Breast epithelium (tissue), 4 donors: Measurements from ENCODE around the gene FNBP1. TPM values are rescaled to one million over a fixed set of nuclear protein-coding genes. Genes with fewer than 3 reads are reported as not detected.

Experiments
- DNase-seq, 2 donors: peaks; one replicate each; pipeline ENCODE4 v3.0.0-alpha.2; 2019; ENCODE audit warnings: low spot score in 2 of 2
- H3K27ac ChIP-seq, 2 donors: fragments of 200-600 bp; sonication (generic) in 1 of 2; one replicate each; pipeline ENCODE4 v1.5.1; 2016 to 2019; ENCODE audit warnings: mild to moderate bottlenecking in 1 of 2
- H3K27me3 ChIP-seq, 2 donors: fragments of 200-600 bp; sonication (generic) in 1 of 2; one replicate each; pipeline versions ENCODE4 v1.5.1 to v1.6.0; 2017 to 2019; ENCODE audit warnings: control low read depth in 1 of 2, mild to moderate bottlenecking in 1 of 2
- H3K36me3 ChIP-seq: fragments of 200-600 bp; one replicate; pipeline ENCODE4 v1.5.1; 2019
- H3K4me1 ChIP-seq, 2 donors: fragments of 200-600 bp; sonication (generic); one replicate each; pipeline ENCODE4 v1.5.1; 2016 to 2019; ENCODE audit warnings: control low read depth in 1 of 2
- H3K4me3 ChIP-seq, 3 donors: fragments of 200-600 bp; sonication (generic); 1 replicate in 2 of 3; 2 replicates in 1 of 3; pipeline ENCODE4 v1.5.1; 2016 to 2019; ENCODE audit warnings: mild to moderate bottlenecking in 3 of 3, moderate library complexity in 2 of 3
- H3K9me3 ChIP-seq, 2 donors: fragments of 200-600 bp; sonication (generic) in 1 of 2; one replicate each; pipeline ENCODE4 v1.5.1; 2016 to 2019; ENCODE audit warnings: control low read depth in 1 of 2
- POLR2A ChIP-seq: fragments of 450-650 bp; IDR thresholded peaks from one replicate; pipeline ENCODE4 v1.6.1; 2016; ENCODE audit warnings: antibody characterized with exemption, mild to moderate bottlenecking, moderate library complexity
- POLR2AphosphoS5 ChIP-seq, 3 donors: sonication (generic); formaldehyde crosslinking; IDR thresholded peaks; one replicate each; pipeline ENCODE4 v1.6.1; 2017; ENCODE audit warnings: antibody characterized with exemption in 3 of 3
- intact Hi-C: fragments of 100-400 bp; cut with DNase I; formaldehyde crosslinking; loops from one replicate; pipeline ENCODE4 v1.15.1; 2023; ENCODE audit warnings: low total_unique reads
- total RNA-seq, 3 donors: library from RNA; depleted of rRNA; stranded (reverse); fragments of >200 nt; gene quantifications; one replicate each; pipeline ENCODE4 v1.1.0, GENCODE V29; 2016
- TF ChIP-seq, protein P1 (sequence below), 3 donors: fragments of 450-650 bp; IDR thresholded peaks; one replicate each; pipeline ENCODE4 v1.5.1; 2016 to 2017; ENCODE audit warnings: antibody characterized with exemption in 3 of 3, mild to moderate bottlenecking in 3 of 3, moderate library complexity in 3 of 3

The FNBP1 gene
- total RNA-seq, 3 donors from 2014 or later, result 31.3 to 49.8 (median 41.9) TPM

DNA sequence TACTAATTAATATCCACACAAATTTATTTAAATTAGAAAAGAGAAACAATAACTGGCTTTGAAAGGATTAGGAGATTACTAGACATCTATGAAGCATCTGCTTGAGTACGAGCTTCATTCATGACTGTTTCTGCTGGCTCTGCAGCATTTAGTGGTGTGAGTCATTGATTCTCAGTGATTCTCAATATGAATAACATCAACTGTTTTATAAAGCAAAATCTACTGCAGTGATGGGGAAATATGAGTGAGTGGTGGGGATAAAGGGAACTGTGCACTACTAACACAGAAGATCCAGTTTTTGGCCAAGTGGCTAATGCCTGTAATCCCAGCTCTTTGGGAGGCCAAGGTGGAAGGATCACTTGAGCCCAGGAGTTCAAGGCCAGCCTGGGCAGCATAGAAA, 8.4 kb downstream of the FNBP1 start:
- Histone ChIP-seq H3K27ac (no peak overlapping the region), H3K9me3 (no peaks in the 10 kb centered on the region), H3K4me3 (no peak overlapping the region), H3K36me3 (no peaks in the 10 kb centered on the region), H3K27me3 (no peaks in the 10 kb centered on the region), H3K4me1 (no peaks in the 10 kb centered on the region)
- DNase-seq, result no peak
- intact Hi-C loops, result no loop called here
- no peak for TF ChIP-seq POLR2A
- TF ChIP-seq, protein P1, sequence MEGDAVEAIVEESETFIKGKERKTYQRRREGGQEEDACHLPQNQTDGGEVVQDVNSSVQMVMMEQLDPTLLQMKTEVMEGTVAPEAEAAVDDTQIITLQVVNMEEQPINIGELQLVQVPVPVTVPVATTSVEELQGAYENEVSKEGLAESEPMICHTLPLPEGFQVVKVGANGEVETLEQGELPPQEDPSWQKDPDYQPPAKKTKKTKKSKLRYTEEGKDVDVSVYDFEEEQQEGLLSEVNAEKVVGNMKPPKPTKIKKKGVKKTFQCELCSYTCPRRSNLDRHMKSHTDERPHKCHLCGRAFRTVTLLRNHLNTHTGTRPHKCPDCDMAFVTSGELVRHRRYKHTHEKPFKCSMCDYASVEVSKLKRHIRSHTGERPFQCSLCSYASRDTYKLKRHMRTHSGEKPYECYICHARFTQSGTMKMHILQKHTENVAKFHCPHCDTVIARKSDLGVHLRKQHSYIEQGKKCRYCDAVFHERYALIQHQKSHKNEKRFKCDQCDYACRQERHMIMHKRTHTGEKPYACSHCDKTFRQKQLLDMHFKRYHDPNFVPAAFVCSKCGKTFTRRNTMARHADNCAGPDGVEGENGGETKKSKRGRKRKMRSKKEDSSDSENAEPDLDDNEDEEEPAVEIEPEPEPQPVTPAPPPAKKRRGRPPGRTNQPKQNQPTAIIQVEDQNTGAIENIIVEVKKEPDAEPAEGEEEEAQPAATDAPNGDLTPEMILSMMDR (IDR thresholded peaks at IDR 0.05), result no peak
- TF ChIP-seq POLR2AphosphoS5 (IDR thresholded peaks at IDR 0.05), result no peak

- H3K27me3 ChIP-seq, result no peaks in the 10 kb centered on the region
- no peak overlapping the region for H3K4me3 ChIP-seq
- peaks cover 3 to 9% of the 10 kb centered on the region in 2 donors for H3K4me1 ChIP-seq
- DNase-seq, result no peak
- intact Hi-C loops, result no loop called here
- no peaks in the 10 kb centered on the region for H3K9me3 ChIP-seq
- no peaks in the 10 kb centered on the region for H3K36me3 ChIP-seq
- TF ChIP-seq POLR2A (no peak), POLR2AphosphoS5 (IDR thresholded peaks at IDR 0.05) (no peak)
- TF ChIP-seq, protein P1 (IDR thresholded peaks at IDR 0.05), result no peak
- no peak overlapping the region for H3K27ac ChIP-seq
Observed at GRCh38 chr9:130030651-130031127, 12.3 kb downstream of the FNBP1 start.

DNA sequence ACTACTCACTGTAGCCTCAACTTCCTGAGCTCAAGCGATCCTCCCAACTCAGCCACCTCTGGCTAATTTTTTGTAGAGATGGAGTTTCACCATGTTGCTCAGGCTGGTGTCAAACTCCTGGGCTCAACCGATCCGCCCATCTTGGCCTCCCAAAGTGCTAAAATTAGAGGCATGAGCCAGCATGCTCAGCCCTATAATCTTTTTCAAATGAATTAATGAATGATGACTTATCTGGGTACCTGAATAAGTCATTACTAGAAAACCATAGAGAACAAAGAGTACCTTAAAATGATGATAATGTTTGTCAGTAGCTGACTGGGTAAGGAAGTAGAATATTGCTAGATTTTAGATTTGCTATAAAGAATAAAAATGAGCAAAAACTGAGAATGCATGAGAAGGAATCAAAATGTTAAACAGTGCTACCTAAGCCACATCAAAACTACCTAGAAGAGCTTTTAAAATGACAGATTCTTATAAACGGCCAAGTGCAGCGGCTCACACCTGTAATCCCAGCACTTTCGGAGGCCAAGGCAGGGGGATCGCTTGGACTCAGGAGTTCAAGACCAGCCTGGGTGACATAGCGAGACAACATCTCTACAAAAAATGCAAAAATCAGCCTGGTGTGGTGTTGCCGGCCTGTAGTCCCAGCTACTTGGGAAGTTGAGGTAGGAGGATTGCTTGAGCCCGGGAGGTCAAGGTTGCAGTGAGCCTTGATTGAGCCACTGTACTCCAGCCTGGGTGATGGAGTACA, 13.6 kb downstream of the FNBP1 start:
- H3K27ac ChIP-seq, result peak overlapping the region in 1 of 2 donors; percentile 8
- no peaks in the 10 kb centered on the region for H3K27me3 ChIP-seq
- TF ChIP-seq POLR2A (no peak), POLR2AphosphoS5 (IDR thresholded peaks at IDR 0.05) (no peak)
- TF ChIP-seq, protein P1 (IDR thresholded peaks at IDR 0.05), result no peak
- intact Hi-C loops, result no loop called here
- H3K9me3 ChIP-seq, result no peaks in the 10 kb centered on the region
- H3K36me3 ChIP-seq, result no peaks in the 10 kb centered on the region
- DNase-seq, result no peak
- H3K4me3 ChIP-seq, result no peak overlapping the region
- H3K4me1 ChIP-seq, result peaks cover 3 to 9% of the 10 kb centered on the region in 2 donors

DNA sequence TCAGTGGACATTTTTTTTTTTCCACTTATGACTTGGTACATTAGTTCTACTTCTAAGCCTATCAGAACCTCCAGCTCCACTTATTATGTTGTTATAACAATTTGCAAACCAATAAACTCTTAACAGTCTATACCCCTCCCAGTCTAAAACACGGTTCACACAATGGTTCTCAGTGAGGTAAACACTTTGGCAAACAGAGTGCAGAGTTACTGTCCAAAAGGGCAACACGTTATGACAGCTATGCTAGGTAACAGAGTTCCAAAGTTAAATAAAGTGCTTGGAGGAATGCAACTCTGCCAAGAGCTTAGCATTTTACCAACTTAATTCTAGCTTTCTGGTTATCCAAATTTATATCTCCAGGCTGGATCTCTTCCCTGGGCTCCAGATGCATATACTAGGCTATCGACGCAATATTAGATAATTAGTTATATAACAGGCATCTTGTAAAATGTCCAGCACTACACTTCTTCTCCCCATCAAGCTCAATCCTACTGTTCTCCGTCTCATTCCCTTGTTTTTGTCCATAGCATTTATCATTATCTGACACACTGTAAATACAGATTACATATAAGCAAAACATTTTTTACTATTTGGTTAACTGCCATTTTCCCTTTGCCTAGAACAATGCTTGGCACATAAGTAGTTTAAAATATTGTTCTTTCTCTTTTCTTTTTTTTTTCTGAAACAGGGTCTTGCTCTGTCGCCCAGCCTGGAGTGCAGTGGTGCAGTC, 14.3 kb downstream of the FNBP1 start:
- Histone ChIP-seq H3K4me1 (peaks cover 3 to 12% of the 10 kb centered on the region in 2 donors), H3K4me3 (no peak overlapping the region), H3K27me3 (no peaks in the 10 kb centered on the region), H3K9me3 (no peaks in the 10 kb centered on the region), H3K36me3 (no peaks in the 10 kb centered on the region), H3K27ac (peak overlapping the region in 1 of 2 donors; percentile 8)
- DNase-seq, result no peak
- intact Hi-C loops, result no loop called here
- no peak for TF ChIP-seq POLR2AphosphoS5 (IDR thresholded peaks at IDR 0.05)
- TF ChIP-seq, protein P1 (IDR thresholded peaks at IDR 0.05), result no peak
- no peak for TF ChIP-seq POLR2A
